ENCODE results near the gene CD40.

CD40 gene

GRCh38 chr20:46123482-46124245 is 5.5 kb downstream of the CD40 start:
- DNase-seq = no peak

- no peak for DNase-seq
These were observed 8.4 kb downstream of the CD40 start for GRCh38 chr20:46126440-46127056.

- DNase-seq = no peak
These were observed 9.4 kb downstream of the CD40 start for GRCh38 chr20:46127396-46128010.

- no peak for DNase-seq
These were observed 10.4 kb downstream of the CD40 start for GRCh38 chr20:46128310-46129151.

GRCh38 chr20:46129955-46130481 is 11.9 kb downstream of the CD40 start:
- DNase-seq = no peak

GRCh38 chr20:46130534-46130933 is 12.4 kb downstream of the CD40 start:
- no peak for DNase-seq

- DNase-seq = no peak
These were observed 13.3 kb downstream of the CD40 start for GRCh38 chr20:46131396-46131795.

- DNase-seq = peak; percentile 25
These were observed 14.6 kb downstream of the CD40 start for GRCh38 chr20:46132705-46133120.

- no peak for DNase-seq
These were observed 16.0 kb downstream of the CD40 start for GRCh38 chr20:46133886-46134654.

GRCh38 chr20:46134716-46135115 is 16.6 kb downstream of the CD40 start:
- DNase-seq = no peak

- DNase-seq = no peak
These were observed 17.9 kb downstream of the CD40 start for GRCh38 chr20:46135856-46136633.

GRCh38 chr20:46137816-46138215 is 19.7 kb downstream of the CD40 start:
- DNase-seq = no peak

GRCh38 chr20:46139266-46139889 is 21.3 kb downstream of the CD40 start:
- DNase-seq = no peak

GRCh38 chr20:46139908-46140482 is 21.9 kb downstream of the CD40 start:
- no peak for DNase-seq

GRCh38 chr20:46142124-46142523 is 24.0 kb downstream of the CD40 start:
- no peak for DNase-seq

- DNase-seq = no peak
These were observed 26.4 kb downstream of the CD40 start for GRCh38 chr20:46144432-46145025.

GRCh38 chr20:46145713-46146112 is 27.6 kb downstream of the CD40 start:
- DNase-seq = no peak

- no peak for DNase-seq
These were observed 30.4 kb downstream of the CD40 start for GRCh38 chr20:46148313-46149208.

GRCh38 chr20:46150943-46151342 is 32.8 kb downstream of the CD40 start:
- no peak for DNase-seq

Measured in GOT3 (cell line).